Measurements from ENCODE around the gene OR10C1.

The OR10C1 gene

GRCh38 chr6:29478740-29479139 lies 39.6 kb downstream of the OR10C1 start:
- H3K36me3 ChIP-seq: no peaks in the 10 kb centered on the region
- no peaks in the 10 kb centered on the region for H3K9me3 ChIP-seq
- H3K27ac ChIP-seq: no peak overlapping the region
- no peak for TF ChIP-seq CTCF (IDR thresholded peaks at IDR 0.05)
- H3K27me3 ChIP-seq: no peaks in the 10 kb centered on the region
- H3K4me3 ChIP-seq (ENCODE audit: low read depth in 1 of 2, low read length in 1 of 2): no peak overlapping the region
- H3K4me1 ChIP-seq (ENCODE audit: control insufficient read depth in 1 of 2, insufficient read depth in 1 of 2, low read depth in 1 of 2, low read length in 1 of 2): no peaks in the 10 kb centered on the region

- Histone ChIP-seq H3K4me1 (ENCODE audit: control insufficient read depth in 1 of 2, insufficient read depth in 1 of 2, low read depth in 1 of 2, low read length in 1 of 2) (no peaks in the 10 kb centered on the region), H3K4me3 (ENCODE audit: low read depth in 1 of 2, low read length in 1 of 2) (no peak overlapping the region), H3K36me3 (no peaks in the 10 kb centered on the region), H3K9me3 (no peaks in the 10 kb centered on the region), H3K27ac (no peak overlapping the region), H3K27me3 (no peaks in the 10 kb centered on the region)
- TF ChIP-seq CTCF (IDR thresholded peaks at IDR 0.05): no peak
These were observed 40.5 kb downstream of the OR10C1 start for GRCh38 chr6:29479560-29479959.

- no peaks in the 10 kb centered on the region for H3K27me3 ChIP-seq
- H3K27ac ChIP-seq: no peak overlapping the region
- H3K4me1 ChIP-seq (ENCODE audit: control insufficient read depth in 1 of 2, insufficient read depth in 1 of 2, low read depth in 1 of 2, low read length in 1 of 2): no peaks in the 10 kb centered on the region
- no peak overlapping the region for H3K4me3 ChIP-seq (ENCODE audit: low read depth in 1 of 2, low read length in 1 of 2)
- no peaks in the 10 kb centered on the region for H3K9me3 ChIP-seq
- no peak for TF ChIP-seq CTCF (IDR thresholded peaks at IDR 0.05)
- no peaks in the 10 kb centered on the region for H3K36me3 ChIP-seq
These were observed 44.1 kb downstream of the OR10C1 start for GRCh38 chr6:29483186-29483585.

GRCh38 chr6:29483735-29484134 lies 44.6 kb downstream of the OR10C1 start:
- Histone ChIP-seq H3K9me3 (no peaks in the 10 kb centered on the region), H3K36me3 (no peaks in the 10 kb centered on the region), H3K27ac (no peak overlapping the region), H3K4me3 (ENCODE audit: low read depth in 1 of 2, low read length in 1 of 2) (no peak overlapping the region), H3K27me3 (no peaks in the 10 kb centered on the region), H3K4me1 (ENCODE audit: control insufficient read depth in 1 of 2, insufficient read depth in 1 of 2, low read depth in 1 of 2, low read length in 1 of 2) (no peaks in the 10 kb centered on the region)
- no peak for TF ChIP-seq CTCF (IDR thresholded peaks at IDR 0.05)

GRCh38 chr6:29486577-29486976 lies 47.5 kb downstream of the OR10C1 start:
- TF ChIP-seq CTCF (IDR thresholded peaks at IDR 0.05): no peak
- H3K9me3 ChIP-seq: no peaks in the 10 kb centered on the region

GRCh38 chr6:29487131-29487530 lies 48.0 kb downstream of the OR10C1 start:
- no peak overlapping the region for H3K4me3 ChIP-seq (ENCODE audit: low read depth in 1 of 2, low read length in 1 of 2)
- H3K27me3 ChIP-seq: no peaks in the 10 kb centered on the region
- H3K27ac ChIP-seq: no peak overlapping the region
- TF ChIP-seq CTCF (IDR thresholded peaks at IDR 0.05): no peak
- H3K36me3 ChIP-seq: no peaks in the 10 kb centered on the region
- H3K4me1 ChIP-seq (ENCODE audit: control insufficient read depth in 1 of 2, insufficient read depth in 1 of 2, low read depth in 1 of 2, low read length in 1 of 2): peaks cover 7 to 8% of the 10 kb centered on the region in 2 experiments
- H3K9me3 ChIP-seq: no peaks in the 10 kb centered on the region

More at GRCh38 chr6:29486577-29486976, 47.5 kb downstream of the OR10C1 start:
- H3K4me3 ChIP-seq (ENCODE audit: low read depth in 1 of 2, low read length in 1 of 2): no peak overlapping the region
- peaks cover 7 to 8% of the 10 kb centered on the region in 2 experiments for H3K4me1 ChIP-seq (ENCODE audit: control insufficient read depth in 1 of 2, insufficient read depth in 1 of 2, low read depth in 1 of 2, low read length in 1 of 2)
- H3K27me3 ChIP-seq: no peaks in the 10 kb centered on the region
- no peak overlapping the region for H3K27ac ChIP-seq
- no peaks in the 10 kb centered on the region for H3K36me3 ChIP-seq
